Hematopoietic multipotent progenitor cell treated with erythropoietin and hydrocortisone succinate and interleukin-3 and kit ligand, for 4 days (in vitro differentiated cells): ENCODE data around the gene ITPK1.
A peak's percentile ranks its signal among the peaks of the same experiment; 100 is the strongest.
"Not testable (repeated sequence)": the region's sequence is repeated elsewhere in the genome, so short reads cannot be mapped to it uniquely, and the experiment has no call there.

Experiments
- DNase-seq: peaks from one replicate; pipeline ENCODE4 v3.0.0-alpha.2; 2015

The ITPK1 gene

DNA sequence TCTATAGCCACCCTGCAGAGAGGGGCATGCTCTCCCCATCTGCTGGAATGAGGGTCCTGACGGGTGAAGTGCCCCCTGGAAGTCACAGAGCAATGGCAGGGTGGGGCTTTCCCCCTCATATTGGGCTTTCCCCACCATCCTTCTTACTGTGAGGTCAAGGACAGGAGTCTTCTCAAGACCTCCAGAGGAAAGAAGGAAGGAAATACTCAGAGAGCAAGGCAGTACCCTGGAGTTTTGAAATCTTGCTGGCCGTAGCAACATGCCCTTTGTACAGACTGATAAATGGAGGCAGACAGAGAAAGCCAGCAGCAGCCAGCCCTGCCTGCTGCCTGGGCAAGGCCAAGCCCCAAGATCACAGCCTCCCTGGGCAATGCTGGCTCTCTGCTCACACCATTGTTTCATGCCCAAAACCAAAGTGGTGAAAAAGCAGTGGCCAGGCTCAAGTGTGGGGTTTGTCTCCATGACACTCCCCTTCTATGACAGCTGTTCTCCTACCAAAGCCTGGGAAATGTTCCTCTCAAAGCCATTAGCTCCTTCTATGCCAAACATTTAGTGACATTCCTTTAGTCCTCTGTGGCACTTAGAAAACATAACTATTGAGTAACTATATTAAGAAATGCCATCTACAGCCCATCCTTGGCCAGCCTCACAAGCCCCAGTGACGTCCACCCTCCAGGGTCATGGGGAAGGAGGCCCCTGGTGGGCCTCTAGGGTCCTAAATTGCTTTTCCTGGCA, 13.2 kb upstream of the ITPK1 start:
- no peak for DNase-seq

- peak; percentile 16 for DNase-seq
These were observed 10.4 kb upstream of the ITPK1 start for GRCh38 chr14:93126111-93126510.

DNA sequence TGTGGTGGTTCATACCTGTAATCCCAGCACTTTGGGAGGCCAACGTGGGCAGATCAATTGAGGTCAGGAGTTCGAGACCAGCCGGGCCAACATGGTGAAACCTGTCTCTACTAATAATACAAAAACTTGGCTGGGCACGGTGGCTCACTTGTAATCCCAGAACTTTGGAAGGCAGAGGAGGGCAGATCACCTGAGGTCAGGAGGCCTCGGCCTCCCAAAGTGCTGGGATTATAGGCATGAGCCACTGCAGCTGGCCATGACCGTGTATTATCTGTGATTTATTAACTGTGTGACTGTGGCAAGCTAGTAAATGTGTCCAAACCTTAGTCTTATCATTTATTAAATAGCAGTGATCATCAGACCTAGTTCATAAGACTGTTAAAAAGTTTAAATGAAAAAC, 7.1 kb upstream of the ITPK1 start:
- DNase-seq: no peak

GRCh38 chr14:93121030-93121834, 5.5 kb upstream of the ITPK1 start:
- DNase-seq: no peak

- peak; percentile 79 for DNase-seq
These were observed 4.8 kb upstream of the ITPK1 start for GRCh38 chr14:93120517-93120916.

DNA sequence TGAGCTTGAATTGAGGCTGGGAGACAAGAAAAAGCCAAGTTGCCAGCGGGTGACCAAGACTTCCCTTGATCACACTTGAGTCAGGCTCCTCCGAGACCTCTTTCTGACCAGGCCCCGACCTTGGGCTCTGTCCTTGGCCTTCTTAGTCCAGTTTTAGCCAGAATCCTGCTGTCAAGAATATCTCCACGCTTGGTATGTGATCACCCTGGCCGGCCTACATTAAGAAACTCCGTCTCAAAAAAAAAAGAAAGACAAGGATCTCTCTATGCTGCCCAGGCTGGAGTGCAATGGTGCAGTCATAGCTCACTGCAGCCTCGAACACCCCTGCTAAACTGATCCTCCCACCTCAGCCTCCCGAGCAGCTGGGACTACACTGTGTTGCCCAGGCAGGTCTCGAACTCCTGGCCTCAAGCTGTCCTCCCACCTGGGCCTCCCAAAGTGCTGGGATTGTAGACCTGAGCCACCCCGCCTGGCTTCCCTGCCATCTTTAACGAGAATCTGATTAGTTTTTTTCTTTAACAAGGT, 1.0 kb upstream of the ITPK1 start:
- DNase-seq: peak; percentile 27

GRCh38 chr14:93115069-93115820, 480 bp downstream of the ITPK1 start:
- peak; percentile 95 for DNase-seq

- DNase-seq: no peak
These were observed 1.0 kb downstream of the ITPK1 start for GRCh38 chr14:93114713-93115068.

- DNase-seq: peak; percentile 44
These were observed 1.5 kb downstream of the ITPK1 start for GRCh38 chr14:93114068-93114710.

GRCh38 chr14:93113678-93114067, 2.1 kb downstream of the ITPK1 start:
- DNase-seq: no peak

GRCh38 chr14:93112891-93113677, 2.6 kb downstream of the ITPK1 start:
- DNase-seq: peak; percentile 94

DNA sequence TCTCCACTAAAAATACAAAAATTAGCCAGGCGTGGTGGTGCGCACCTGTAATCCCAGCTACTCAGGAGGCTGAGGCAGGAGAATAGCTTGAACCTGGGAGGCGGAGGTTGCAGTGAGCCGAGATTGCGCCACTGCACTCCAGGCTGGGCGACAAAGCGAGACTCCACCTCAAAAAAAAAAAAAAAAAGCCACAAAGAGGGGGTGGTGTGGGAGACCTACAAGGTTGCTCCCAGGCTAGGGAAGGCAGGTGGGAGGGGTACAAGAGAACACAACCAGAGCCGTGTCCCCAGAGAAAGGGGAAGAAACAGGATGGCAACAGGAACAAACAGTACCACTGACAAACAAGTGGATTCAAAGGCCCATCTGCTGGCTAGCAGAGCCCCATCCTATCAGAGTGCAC, 4.2 kb downstream of the ITPK1 start:
- peak; percentile 50 for DNase-seq

DNA sequence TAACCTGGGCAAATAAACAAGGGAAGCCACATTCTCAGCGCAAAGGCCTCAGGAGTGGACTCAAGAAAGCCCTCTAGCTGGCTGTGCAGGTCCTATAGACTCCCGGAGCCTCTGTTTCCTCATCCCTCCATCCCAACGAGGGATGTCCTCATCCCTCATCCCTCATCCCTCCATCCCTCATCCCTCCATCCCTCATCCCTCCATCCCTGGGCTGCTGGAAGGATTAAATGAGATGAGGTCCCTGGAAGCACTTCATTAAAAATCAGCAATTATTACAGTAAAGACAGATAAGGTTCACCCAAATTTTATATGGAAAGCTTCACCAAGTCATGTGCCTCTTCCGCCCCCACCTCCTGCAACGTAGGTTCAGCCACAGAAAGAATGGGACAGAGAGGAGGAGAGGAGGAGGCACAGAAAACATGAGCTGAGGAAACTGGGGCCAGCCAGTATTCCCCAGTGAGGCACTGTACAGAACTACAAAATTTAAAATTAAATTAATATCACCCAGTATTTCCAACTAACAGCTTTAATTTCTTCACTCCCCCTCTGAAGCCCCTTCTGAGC, 4.8 kb downstream of the ITPK1 start:
- no peak for DNase-seq

DNA sequence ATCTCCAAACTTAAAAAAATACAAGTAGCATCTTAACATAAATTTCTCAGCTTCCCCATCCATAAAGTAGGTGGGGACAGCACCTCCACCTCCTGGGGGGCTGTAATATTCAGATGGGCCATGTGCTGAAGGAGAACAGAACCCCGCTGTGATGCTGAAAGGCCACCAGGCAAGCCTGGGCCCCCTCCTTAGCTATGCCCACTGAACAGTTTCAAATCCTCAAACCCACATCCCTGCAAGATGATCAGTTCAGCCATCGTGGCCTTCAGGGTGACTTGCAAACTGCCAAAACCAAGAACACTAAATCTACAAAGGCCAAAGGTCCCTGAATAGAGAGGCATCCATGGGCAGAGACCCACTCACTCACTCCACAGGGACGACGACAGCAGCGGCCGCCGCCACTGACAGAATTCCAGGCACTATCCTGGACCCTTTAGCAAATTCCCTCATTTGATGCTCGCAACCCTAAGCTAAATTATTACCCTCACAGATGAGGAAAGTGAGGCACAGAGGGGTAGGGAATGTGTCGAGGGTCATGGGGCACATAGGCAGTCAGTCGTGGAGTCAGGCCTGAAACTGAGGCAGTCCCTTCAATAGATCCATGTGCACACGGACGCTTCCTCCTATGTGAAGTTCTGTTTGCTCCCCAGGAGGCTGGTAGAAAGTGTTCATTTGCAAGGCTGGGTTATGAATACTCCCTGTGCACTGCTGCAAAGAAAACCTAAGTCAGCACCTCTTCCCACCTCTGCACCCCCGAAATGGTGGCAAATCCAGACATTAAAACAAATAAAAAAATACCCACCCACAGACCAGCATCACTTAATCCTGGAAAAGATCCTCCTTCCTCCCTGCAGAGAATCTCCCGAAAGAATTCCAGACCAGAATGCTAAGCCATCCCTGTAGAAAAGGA, 5.9 kb downstream of the ITPK1 start:
- peak; percentile 33 for DNase-seq

DNA sequence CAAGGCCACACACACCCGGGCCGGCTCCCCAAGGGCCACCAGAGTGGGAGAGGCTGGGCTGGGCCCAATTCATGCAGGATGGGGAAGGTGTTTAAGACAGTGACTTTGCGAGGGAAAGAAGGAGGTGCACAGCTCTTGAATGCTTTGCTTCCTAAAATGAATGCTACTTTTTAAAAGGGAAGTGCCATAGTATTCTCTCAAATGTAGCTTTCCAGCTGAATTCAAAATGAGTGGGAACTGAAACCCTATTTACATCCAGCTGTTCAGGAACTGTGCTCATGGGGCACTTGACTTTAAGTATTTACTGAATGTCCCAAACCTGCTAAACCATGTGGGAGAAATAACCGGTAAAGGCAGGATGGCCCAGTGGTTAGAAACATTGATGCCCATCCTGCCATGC, 7.6 kb downstream of the ITPK1 start:
- DNase-seq: no peak

DNA sequence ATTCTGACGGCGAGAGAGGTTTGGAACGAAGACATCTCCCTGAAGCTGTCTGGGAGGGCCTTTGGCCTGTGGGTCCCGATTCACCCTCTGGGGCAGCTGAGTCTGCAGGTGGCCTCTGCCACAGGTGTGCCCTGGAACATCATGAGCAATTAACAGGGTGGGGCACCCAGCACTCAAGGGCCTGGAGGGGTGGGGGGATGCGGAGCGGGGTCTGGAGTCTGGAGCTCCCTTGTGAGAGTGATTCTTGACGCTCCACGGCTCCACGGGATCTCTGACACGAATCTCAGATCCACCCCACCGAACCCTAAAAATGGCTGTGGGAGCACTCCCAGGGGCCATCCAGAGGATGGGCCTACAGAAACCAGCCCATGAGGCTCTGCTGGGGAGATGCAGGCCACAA, 8.3 kb downstream of the ITPK1 start:
- DNase-seq: no peak

DNA sequence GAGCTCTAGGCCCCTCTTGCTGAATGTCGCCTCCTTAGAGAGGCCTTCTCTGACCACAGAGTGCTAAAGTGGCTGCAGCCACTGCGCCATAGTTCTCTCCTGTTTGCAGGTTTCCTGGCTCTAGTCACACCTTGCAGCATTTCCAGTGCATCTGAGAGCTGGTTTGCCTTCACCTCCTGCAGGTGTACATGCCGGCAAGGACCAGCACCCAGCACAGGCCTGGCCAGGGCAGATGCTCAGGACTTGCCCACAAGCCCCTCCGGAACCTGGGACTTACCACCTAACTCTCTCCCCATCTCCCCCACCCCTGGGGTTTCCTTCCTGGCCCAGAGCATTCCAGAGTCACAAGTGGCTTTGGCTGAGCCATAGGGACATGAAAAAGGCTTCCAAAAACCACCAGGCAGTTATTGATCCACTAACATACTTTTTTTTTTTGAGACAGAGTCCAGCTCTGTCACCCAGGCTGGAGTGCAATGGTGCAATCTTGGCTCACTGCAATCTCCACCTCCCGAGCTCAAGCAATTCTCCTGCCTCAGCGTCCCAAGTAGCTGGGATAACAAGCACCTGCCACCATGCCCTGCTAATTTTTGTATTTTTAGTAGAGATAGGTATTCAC, 9.1 kb downstream of the ITPK1 start:
- DNase-seq: no peak

- DNase-seq: not testable (repeated sequence)
These were observed 9.9 kb downstream of the ITPK1 start for GRCh38 chr14:93105856-93106255.

DNA sequence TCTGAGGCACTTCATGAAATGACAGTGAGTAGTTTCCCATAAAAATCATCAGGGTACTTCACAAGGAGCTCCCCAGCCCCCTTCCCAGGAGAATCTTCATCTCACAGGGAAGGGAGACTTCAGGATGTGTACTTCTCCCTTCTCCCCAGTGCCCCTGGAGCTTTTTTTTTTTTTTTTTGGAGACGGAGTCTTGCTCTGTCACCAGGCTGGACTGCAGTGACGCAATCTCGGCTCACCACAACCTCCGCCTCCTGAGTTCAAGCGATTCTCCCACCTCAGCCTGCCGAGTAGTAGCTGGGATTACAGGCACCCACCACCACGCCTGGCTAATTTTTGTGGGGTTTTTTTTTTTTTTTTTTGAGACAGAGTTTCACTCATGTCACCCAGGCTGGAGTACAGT, 10.4 kb downstream of the ITPK1 start:
- DNase-seq: peak; percentile 70

DNA sequence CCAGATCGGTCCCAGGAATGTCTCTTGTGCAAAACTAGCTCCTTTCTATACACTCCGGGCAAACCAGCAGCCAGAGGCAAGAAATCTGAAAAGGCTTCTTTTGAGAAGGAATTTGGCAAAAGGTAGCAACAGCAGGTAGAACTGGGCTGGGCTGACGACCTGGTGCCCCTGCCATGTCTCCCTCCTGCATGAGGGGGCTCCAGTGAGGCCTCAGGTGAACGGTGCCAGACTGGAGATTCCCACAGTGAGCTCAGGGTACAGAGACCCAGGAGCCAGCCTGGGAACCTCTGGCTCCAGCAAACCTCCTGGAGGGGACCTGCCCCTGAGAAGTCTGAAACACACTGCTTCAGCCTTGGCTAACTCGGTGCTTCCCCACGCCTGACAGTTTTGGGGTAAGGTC, 10.8 kb downstream of the ITPK1 start:
- no peak for DNase-seq
